AG04449 (cell line): Measurements from ENCODE around the gene ADGRL3.

Experiments used
- CTCF ChIA-PET: fragments of 350-600 bp; formaldehyde crosslinking; extraction: SDS; loops from one replicate; lab custom pipeline; 2021; ENCODE audit warnings: antibody characterized with exemption; lab: Yijun Ruan, JAX
- POLR2A ChIA-PET: fragments of 400-600, 350-600 bp; formaldehyde crosslinking; extraction: SDS; loops from one replicate; lab custom pipeline; 2020; ENCODE audit warnings: antibody characterized with exemption, inconsistent platforms; lab: Yijun Ruan, JAX
- DNase-seq: peaks from one replicate; pipeline ENCODE4 v3.0.0-alpha.2; 2010; ENCODE audit warnings: low read depth, low spot score
- H3K4me3 ChIP-seq: 2 replicates; pipeline ENCODE4 v1.5.1; 2011; ENCODE audit warnings: low read depth, mild to moderate bottlenecking, control low read depth, low read length
- CTCF ChIP-seq: IDR thresholded peaks from one replicate; pipeline ENCODE4 v1.5.1; 2011; ENCODE audit warnings: mild to moderate bottlenecking, moderate library complexity, low read length, control low read depth, inconsistent platforms; ENCODE audit not compliant: insufficient read depth; ENCODE audit errors: missing control alignments

ADGRL3 gene

GRCh38 chr4:61540944-61541343, 340.8 kb downstream of the ADGRL3 start:
- CTCF ChIA-PET: no interaction called here
- TF ChIP-seq CTCF: no peak
- H3K4me3 ChIP-seq: no peak overlapping the region
- POLR2A ChIA-PET: no interaction called here
- DNase-seq: no peak

- H3K4me3 ChIP-seq: no peak overlapping the region
- ChIA-PET POLR2A (no interaction called here), CTCF (no interaction called here)
- TF ChIP-seq CTCF: no peak
- DNase-seq: no peak
These were observed 341.3 kb downstream of the ADGRL3 start for GRCh38 chr4:61541459-61541858.

DNA sequence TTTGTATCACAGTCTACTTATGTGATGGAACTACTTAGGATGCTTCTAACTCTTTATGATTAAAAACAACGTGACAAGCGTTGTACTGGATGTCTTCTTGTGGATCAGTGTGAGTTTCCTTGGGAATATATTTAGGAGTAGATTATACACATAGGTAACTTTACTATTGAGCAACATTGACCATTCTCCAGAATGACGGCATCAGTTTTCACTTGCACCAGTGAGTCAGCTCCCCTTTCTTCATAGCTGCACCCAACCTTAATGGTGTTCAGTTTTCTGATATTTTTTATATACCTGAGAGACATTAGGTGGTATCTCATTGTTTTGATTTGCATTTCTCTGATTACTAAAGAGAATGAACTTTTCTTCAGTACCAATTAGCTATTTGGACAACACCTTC, 343.9 kb downstream of the ADGRL3 start:
- POLR2A ChIA-PET: no interaction called here
- DNase-seq: no peak
- no peak overlapping the region for H3K4me3 ChIP-seq
- CTCF ChIA-PET: no interaction called here
- no peak for TF ChIP-seq CTCF

DNA sequence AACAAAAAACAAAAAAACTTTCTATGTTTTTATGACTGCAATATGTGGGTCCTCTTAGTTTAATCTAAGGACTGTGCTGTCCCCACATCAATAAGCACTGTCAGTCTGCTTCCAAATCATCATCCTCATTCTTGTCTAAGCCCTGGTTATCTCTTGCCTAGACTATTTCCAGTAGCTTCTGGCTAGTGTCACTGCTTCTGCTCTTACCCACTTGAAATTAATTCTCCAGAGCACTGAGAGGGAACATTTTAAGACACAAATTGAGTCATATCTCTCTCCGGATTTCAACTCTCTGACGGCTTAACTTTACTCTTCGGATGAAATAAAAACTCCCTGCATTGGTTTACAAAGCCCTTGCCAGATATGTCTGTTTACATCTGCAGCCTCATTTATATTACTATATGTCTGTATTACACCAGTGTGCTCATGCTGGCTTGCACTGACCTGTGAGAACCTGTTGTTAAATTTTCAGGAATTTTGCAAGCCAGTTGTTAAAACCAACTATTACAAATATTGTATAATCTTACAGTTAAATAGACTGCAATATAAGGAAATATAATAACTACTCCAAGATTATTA, 345.9 kb downstream of the ADGRL3 start:
- POLR2A ChIA-PET: no interaction called here
- no peak for TF ChIP-seq CTCF
- DNase-seq: no peak
- CTCF ChIA-PET: no interaction called here
- no peak overlapping the region for H3K4me3 ChIP-seq

DNA sequence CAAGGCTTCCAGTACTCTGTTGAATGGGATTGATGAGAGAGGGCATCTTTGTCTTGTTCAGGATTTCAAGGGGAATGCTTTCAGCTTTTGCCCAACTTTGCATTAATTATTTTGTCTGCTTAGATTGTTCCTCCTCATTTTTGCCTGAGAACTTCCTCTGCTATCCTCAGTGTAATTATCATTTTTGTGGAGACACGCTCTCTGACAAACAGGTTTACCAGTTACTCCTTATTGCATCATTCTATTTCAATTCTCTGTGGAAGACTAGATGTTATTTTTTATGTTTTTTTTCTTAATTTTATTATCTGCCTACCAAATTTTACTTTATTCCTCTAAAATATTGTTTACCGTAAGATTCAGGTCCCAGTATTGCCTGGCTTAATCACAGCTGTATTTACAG, 349.2 kb downstream of the ADGRL3 start:
- POLR2A ChIA-PET: no interaction called here
- CTCF ChIA-PET: no interaction called here
- no peak for DNase-seq
- TF ChIP-seq CTCF: no peak
- H3K4me3 ChIP-seq: no peak overlapping the region

DNA sequence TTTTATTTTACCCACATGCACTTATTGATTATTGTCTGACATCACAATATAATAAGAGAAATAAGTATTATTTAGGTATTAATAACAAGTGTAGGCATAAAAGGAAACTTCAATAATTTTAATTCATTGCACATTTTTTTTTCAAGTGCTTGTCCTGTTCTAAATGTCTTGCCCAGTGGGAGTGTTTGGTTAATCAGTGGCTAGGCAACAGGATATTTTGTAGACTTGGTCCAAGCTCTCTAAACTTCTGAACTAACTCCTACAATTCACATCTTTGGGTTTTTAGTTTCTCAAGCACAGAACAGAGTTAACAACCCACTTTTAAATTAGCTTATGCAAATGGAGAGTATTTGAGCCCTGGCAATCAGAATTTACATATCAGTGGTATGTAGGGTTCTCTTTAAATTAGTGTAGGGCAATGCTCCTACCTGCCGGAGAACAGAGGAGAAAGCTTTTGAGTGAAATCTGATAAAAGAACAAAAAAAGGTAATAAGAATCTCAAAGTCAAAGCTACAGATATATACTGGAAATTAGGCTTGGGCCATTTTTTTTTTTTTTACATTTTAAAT, 353.5 kb downstream of the ADGRL3 start:
- ChIA-PET POLR2A (no interaction called here), CTCF (no interaction called here)
- DNase-seq: no peak
- no peak overlapping the region for H3K4me3 ChIP-seq
- TF ChIP-seq CTCF: no peak
